Esophagus muscularis mucosa (tissue), 4 donors: Measurements from ENCODE around the gene IL1RL2.

Experiments
- CTCF ChIP-seq, 3 experiments: fragments of 200-600 bp in 2 of 3; fragments of 450-650 bp in 1 of 3; sonication (generic) in 2 of 3; IDR thresholded peaks; one replicate each; pipeline ENCODE4 v1.5.1; 2017 to 2019; ENCODE audit warnings: antibody characterized with exemption in 3 of 3, mild to moderate bottlenecking in 2 of 3, moderate library complexity in 1 of 3
- EP300 ChIP-seq: sonication (generic); formaldehyde crosslinking; IDR thresholded peaks from one replicate; pipeline ENCODE4 v1.6.1; 2017; ENCODE audit warnings: antibody characterized with exemption
- POLR2A ChIP-seq: fragments of 450-650 bp; IDR thresholded peaks from one replicate; pipeline ENCODE4 v1.6.1; 2017; ENCODE audit warnings: antibody characterized with exemption, moderate library complexity, mild to moderate bottlenecking, low read depth
- POLR2AphosphoS5 ChIP-seq, 2 donors: sonication (generic); formaldehyde crosslinking; IDR thresholded peaks; one replicate each; pipeline ENCODE4 v1.6.1; 2017; ENCODE audit warnings: antibody characterized with exemption in 2 of 2

DNA sequence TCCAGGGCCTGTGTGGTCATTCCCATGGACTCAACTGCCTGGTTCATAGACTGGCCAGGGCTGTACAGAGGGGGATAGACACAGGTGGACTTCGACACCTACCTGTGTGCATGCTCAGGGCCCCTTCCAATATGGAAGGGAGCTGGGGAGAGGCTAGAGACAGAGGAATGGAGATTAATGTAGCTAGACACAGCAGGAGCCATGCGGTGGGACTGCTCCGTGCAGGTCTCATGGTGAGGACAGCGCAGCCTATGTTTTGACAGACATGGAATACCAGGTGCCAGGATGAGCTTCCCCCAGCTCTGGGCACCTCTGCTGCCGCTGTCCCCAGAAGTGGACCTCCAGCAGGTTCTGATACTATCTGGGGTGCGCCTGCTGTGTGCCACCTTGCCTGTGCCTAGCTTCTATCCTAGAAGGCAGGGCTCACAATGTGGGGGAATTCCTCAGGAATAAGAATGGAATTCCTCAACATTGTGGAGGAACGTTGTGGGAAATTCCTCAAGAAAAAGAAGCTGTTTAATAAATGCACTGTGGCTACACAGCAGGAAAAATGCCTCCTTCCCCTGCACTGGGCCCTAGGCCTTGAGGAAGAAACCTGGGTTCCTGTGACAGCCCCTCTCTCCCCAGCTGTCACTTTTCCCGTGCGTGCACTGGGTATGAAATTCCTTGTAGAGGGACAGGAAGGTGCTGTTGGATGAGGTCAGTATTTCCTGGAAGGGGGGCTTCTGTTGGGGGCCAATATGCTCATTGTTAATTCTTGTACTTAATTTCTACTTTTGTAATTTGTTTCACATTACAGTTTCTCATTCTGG lies 37.0 kb upstream of the IL1RL2 start:
- TF ChIP-seq CTCF (IDR thresholded peaks at IDR 0.05) (no peak), EP300 (no peak), POLR2A (no peak), POLR2AphosphoS5 (IDR thresholded peaks at IDR 0.05) (no peak)
